Heart right ventricle (tissue), 16 donors: ENCODE measurements around the gene SELENOH. TPM values are rescaled to one million over a fixed set of nuclear protein-coding genes. Genes with fewer than 3 reads are reported as not detected.
A peak's percentile ranks its signal among the peaks of the same experiment; 100 is the strongest.

Source experiments
- ATAC-seq, 8 donors: fragments of 200-7000 bp; cut with Tn5 transposase; one replicate each; pipeline ENCODE4 v1.9.1; 2020; ENCODE audit warnings: mild to moderate bottlenecking in 8 of 8, moderate library complexity in 8 of 8, moderate number of reproducible peaks in 1 of 8
- DNase-seq, 2 donors: peaks; one replicate each; pipeline ENCODE4 v3.0.0-alpha.2; 2020
- H3K27ac ChIP-seq, 10 donors: fragments of 200-600 bp; sonication (generic) in 2 of 10; one replicate each; pipeline versions ENCODE4 v1.5.0 to v1.8.0; 2020 to 2022; ENCODE audit warnings: mild to moderate bottlenecking in 3 of 10
- H3K27me3 ChIP-seq, 7 donors: fragments of 200-600 bp; one replicate each; pipeline ENCODE4 v1.8.0; 2021 to 2022; ENCODE audit warnings: mild to moderate bottlenecking in 2 of 7
- H3K36me3 ChIP-seq, 9 donors: fragments of 200-600 bp; sonication (generic) in 1 of 9; one replicate each; pipeline versions ENCODE4 v1.5.0 to v1.8.0; 2020 to 2022; ENCODE audit warnings: mild to moderate bottlenecking in 2 of 9
- H3K4me1 ChIP-seq, 9 donors: fragments of 200-600 bp; sonication (generic) in 1 of 9; one replicate each; pipeline versions ENCODE4 v1.5.0 to v1.8.0; 2020 to 2022; ENCODE audit warnings: mild to moderate bottlenecking in 4 of 9
- H3K4me3 ChIP-seq, 10 donors: fragments of 200-600 bp; sonication (generic) in 2 of 10; one replicate each; pipeline versions ENCODE4 v1.5.0 to v1.8.0; 2020 to 2022; ENCODE audit warnings: mild to moderate bottlenecking in 7 of 10, moderate library complexity in 2 of 10
- H3K9me3 ChIP-seq, 11 donors: fragments of 200-600 bp in 10 of 11; sonication (generic) in 2 of 11; one replicate each; pipeline versions ENCODE4 v1.5.0 to v1.8.0; 2013 to 2022; ENCODE audit warnings: mild to moderate bottlenecking in 2 of 11, control low read depth in 1 of 11, moderate library complexity in 1 of 11
- CTCF ChIP-seq, 9 donors: fragments of 200-600 bp; sonication (generic) in 2 of 9; IDR thresholded peaks; one replicate each; pipeline versions ENCODE4 v1.5.0 to v1.8.0; 2021 to 2022; ENCODE audit warnings: antibody characterized with exemption in 9 of 9, mild to moderate bottlenecking in 5 of 9, moderate library complexity in 1 of 9
- WGBS, 2 donors: extraction: QIAGEN DNeasy Blood & Tissue Kit; methylation state at CpG; one replicate each; pipeline ENCODE4 v1.1.7; 2013; ENCODE audit warnings: inconsistent platforms in 1 of 2; 5-methylcytosine and 5-hydroxymethylcytosine counted together
- intact Hi-C, 10 donors: fragments of 100-400 bp; cut with DNase I; formaldehyde crosslinking; loops; one replicate each; pipeline versions ENCODE4 v1.11.1 to v1.14.2; 2022
- polyA plus RNA-seq, 2 donors: library from polyadenylated mRNA; stranded (reverse); fragments of 200-250 nt; gene quantifications; one replicate each; pipeline ENCODE4 v1.2.3, GENCODE V29; 2013
- total RNA-seq, 10 donors: library from RNA; stranded (reverse); fragmentation: NEBNext Ultra II Directional in 3 of 10; extraction: Animal tissue kit (Norgen Biotek cat#: 25700) in 3 of 10; gene quantifications; one replicate each; pipeline versions ENCODE4 v1.2.1 to v1.2.4, GENCODE V29; 2021 to 2023
- donor health status: Arrhythmogenic right ventricular cardiomyopathy.
- donor health status: ischemic (EF 13 %, LVEDD 7.1; RV severe dilation, severe dysfunction).
- donor health status: healthy with polysubstance abuse.
- donor health status: DM: no; HTN: yes; CAD: no.
- donor health status: DM: no; HTN: no; CAD: no.
- donor health status: ischemic (EF 25% LVEDD 6.9; RV normal size, moderate dysfunction).
- donor health status: ischemic (EF 25% LVEDD 5.7; RV mildly dilated, moderate dysfunction).
- donor health status: healthy.
- donor health status: DM: yes; HTN: yes; CAD: no.
- donor health status: Ischemic cardiomyopathy.
- donor health status: ischemic (EF 35%, LVEDD 5.7; RV mildly dilated, moderate dysfunction).
- donor health status: nonischemic (EF 11% LVEDD 7.7; RV severe dilation, severe dysfunction).
- donor health status: DM: yes; HTN: yes; CAD: no.
- donor health status: PGD.
- donor health status: ischemic (EF 29% LVEDD 5.4; RV normal size, mild dysfunction).
- donor health status: nonischemic (EF 23%, LVEDD 6.1; RV moderate dilation, normal function).

SELENOH gene
- total and polyA plus RNA-seq, 12 donors, result 69.8 to 99.0 (median 77.5) TPM

DNA sequence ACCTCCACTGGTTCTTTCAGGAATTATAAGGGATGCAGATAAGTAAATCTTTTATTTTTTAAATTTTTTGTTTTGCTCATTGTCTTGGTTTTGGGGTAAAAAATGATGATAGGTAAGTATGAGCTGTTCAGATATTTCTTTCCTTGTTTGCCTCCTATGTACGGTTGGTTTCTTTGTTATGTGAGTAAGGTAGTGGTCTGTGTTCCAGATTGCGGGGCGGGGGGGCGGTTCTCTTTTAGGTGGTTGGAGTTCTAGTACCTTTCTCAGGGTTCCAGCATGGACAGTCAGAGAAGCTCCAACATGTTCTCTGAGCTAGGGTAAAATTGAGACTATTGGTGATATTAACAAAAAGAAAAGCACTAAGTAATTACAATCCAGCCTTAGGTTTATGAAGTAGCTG is 22.7 kb downstream of the SELENOH start:
- WGBS, 2 donors, result 16 to 19% methylated on average over 4 of the region's 4 CpGs
- peak overlapping the region in 9 of 10 donors; percentile 13 to 98 (median 94) for H3K27ac ChIP-seq
- no peak for TF ChIP-seq CTCF (IDR thresholded peaks at IDR 0.05)
- H3K27me3 ChIP-seq, result no peaks in the 10 kb centered on the region
- H3K4me3 ChIP-seq, result peak overlapping the region; percentile 4 to 84 (median 70)
- no peak for ATAC-seq
- peaks cover 0 to 5% (median 0%) of the 10 kb centered on the region in 9 donors for H3K36me3 ChIP-seq
- DNase-seq, result no peak
- intact Hi-C loops, result loop anchor here in 5 of 10 donors (5.0 kb wide), 2 partner anchors 33 to 38 kb away; no protein-coding TSS in a partner anchor
- H3K4me1 ChIP-seq, result peaks cover 12 to 59% (median 49%) of the 10 kb centered on the region in 9 donors
- no peaks in the 10 kb centered on the region for H3K9me3 ChIP-seq

DNA sequence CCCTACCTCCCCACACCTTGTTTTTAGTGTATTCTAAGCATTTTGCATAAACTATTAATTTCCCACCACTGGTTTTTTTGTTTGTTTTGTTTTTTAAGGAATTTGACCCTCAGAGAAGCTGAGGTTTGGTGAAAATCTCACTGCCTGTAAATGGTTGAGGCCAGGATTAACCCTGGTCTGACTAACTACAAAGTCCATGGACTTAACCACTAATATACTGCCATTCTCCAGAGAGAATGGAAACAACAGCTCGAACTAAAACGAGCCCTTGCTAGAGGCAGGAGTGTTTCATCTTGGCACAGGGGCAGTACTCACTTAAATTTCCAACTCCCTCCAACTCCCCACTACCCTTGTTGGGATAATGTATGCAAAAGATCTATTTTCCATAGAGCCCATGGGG is 23.3 kb downstream of the SELENOH start:
- H3K27me3 ChIP-seq, result no peaks in the 10 kb centered on the region
- H3K4me3 ChIP-seq, result peak overlapping the region in 9 of 10 donors; percentile 61 to 84 (median 70)
- ATAC-seq (no peak), DNase-seq (no peak)
- H3K36me3 ChIP-seq, result peaks cover 0 to 5% (median 0%) of the 10 kb centered on the region in 9 donors
- H3K9me3 ChIP-seq, result no peaks in the 10 kb centered on the region
- H3K27ac ChIP-seq, result peak overlapping the region in 9 of 10 donors; percentile 13 to 98 (median 94)
- intact Hi-C loops, result loop anchor here in 5 of 10 donors (5.0 kb wide), 2 partner anchors 33 to 38 kb away; no protein-coding TSS in a partner anchor
- peaks cover 14 to 64% (median 53%) of the 10 kb centered on the region in 9 donors for H3K4me1 ChIP-seq
- 3 to 9% methylated on average over 2 of the region's 2 CpGs for WGBS, 2 donors
- no peak for TF ChIP-seq CTCF (IDR thresholded peaks at IDR 0.05)

DNA sequence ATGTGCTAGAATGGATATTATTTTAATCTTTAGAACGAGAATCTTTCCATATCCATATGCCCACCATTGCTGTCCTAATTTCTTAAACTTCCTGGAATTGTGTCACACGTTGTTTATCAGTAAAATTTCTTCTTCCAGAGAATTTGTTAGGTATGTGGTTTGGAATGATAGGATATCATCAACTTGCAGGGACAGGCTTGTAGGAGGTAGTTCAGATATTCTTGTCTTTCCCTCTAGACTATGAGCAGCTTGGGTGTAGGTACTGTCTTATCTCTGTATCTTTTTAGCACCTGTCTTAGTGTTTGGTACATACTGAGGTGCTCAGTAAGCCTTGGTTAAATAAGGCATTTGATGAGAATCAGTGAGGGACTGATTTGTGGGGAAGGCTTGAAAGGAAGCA is 23.7 kb downstream of the SELENOH start:
- ATAC-seq, result no peak
- Histone ChIP-seq H3K27ac (peak overlapping the region in 8 of 10 donors; percentile 13 to 98 (median 94)), H3K9me3 (no peaks in the 10 kb centered on the region), H3K27me3 (no peaks in the 10 kb centered on the region), H3K36me3 (peaks cover 0 to 5% (median 0%) of the 10 kb centered on the region in 9 donors), H3K4me3 (peak overlapping the region in 9 of 10 donors; percentile 61 to 84 (median 70)), H3K4me1 (peaks cover 14 to 68% (median 57%) of the 10 kb centered on the region in 9 donors)
- intact Hi-C loops, result loop anchor here in 5 of 10 donors (5.0 kb wide), 2 partner anchors 32 to 37 kb away; no protein-coding TSS in a partner anchor
- no peak for TF ChIP-seq CTCF (IDR thresholded peaks at IDR 0.05)
- DNase-seq, result no peak
- 4 to 5% methylated on average over 2 of the region's 2 CpGs for WGBS, 2 donors

- intact Hi-C loops, result loop anchor here in 1 of 10 donors (10.0 kb wide), 1 partner anchor 254 kb away; the partner anchor contains the start of gene OR9Q1
- peaks cover 17 to 100% (median 89%) of the 10 kb centered on the region in 9 donors for H3K4me1 ChIP-seq
- no peaks in the 10 kb centered on the region for H3K9me3 ChIP-seq
- ATAC-seq (no peak), DNase-seq (no peak)
- H3K27ac ChIP-seq, result peak overlapping the region in 4 of 10 donors; percentile 12 to 32 (median 28)
- no peak for TF ChIP-seq CTCF (IDR thresholded peaks at IDR 0.05)
- no peaks in the 10 kb centered on the region for H3K27me3 ChIP-seq
- peaks cover 0 to 5% (median 0%) of the 10 kb centered on the region in 9 donors for H3K36me3 ChIP-seq
- no peak overlapping the region for H3K4me3 ChIP-seq
- WGBS, 2 donors, result 20 to 31% methylated on average over 1 of the region's 1 CpG
Measured at GRCh38 chr11:57770793-57771192, 29.5 kb downstream of the SELENOH start.
